Rectal smooth muscle tissue (tissue), 1 donor: Measurements from ENCODE around the gene ZSCAN10.

ENCODE experiments used
- H3K27ac ChIP-seq: one replicate; pipeline ENCODE4 v1.7.0; 2013; ENCODE audit warnings: low read depth, low read length, inconsistent platforms
- H3K27me3 ChIP-seq: one replicate; pipeline ENCODE4 v1.7.0; 2013; ENCODE audit warnings: low read length; ENCODE audit not compliant: control insufficient read depth, insufficient read depth
- H3K36me3 ChIP-seq: one replicate; pipeline ENCODE4 v1.7.0; 2013; ENCODE audit warnings: low read length; ENCODE audit not compliant: control insufficient read depth, insufficient read depth
- H3K4me1 ChIP-seq: one replicate; pipeline ENCODE4 v1.7.0; 2013; ENCODE audit warnings: low read length; ENCODE audit not compliant: control insufficient read depth, insufficient read depth
- H3K4me3 ChIP-seq: one replicate; pipeline ENCODE4 v1.7.0; 2013; ENCODE audit warnings: low read length
- H3K9ac ChIP-seq: one replicate; pipeline ENCODE4 v1.7.0; 2013; ENCODE audit warnings: low read length

ZSCAN10 gene

DNA sequence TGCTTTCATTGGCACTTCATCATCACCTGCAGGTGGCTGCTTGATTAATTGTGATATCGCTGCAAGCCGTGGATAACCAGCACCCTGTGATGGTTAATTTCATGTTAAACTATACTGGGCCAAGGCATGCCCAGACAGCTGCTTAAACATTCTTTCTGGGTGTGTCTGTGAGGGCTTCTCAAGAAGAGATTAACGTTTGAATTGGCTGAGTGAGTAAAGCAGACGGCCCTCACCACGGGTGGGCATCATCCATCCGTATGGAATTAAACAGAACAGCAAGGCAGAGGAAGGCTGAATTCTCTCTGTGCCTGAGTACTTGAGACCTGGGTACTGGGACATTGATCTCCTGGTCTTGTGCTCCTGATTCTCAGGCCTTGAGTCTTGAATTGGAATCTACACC is 28.7 kb upstream of the ZSCAN10 start:
- no peaks in the 10 kb centered on the region for H3K27me3 ChIP-seq
- peaks cover 10% of the 10 kb centered on the region for H3K4me1 ChIP-seq
- H3K27ac ChIP-seq = no peak overlapping the region
- H3K4me3 ChIP-seq = no peak overlapping the region
- H3K9ac ChIP-seq = no peak overlapping the region
- H3K36me3 ChIP-seq = peaks cover 3% of the 10 kb centered on the region

DNA sequence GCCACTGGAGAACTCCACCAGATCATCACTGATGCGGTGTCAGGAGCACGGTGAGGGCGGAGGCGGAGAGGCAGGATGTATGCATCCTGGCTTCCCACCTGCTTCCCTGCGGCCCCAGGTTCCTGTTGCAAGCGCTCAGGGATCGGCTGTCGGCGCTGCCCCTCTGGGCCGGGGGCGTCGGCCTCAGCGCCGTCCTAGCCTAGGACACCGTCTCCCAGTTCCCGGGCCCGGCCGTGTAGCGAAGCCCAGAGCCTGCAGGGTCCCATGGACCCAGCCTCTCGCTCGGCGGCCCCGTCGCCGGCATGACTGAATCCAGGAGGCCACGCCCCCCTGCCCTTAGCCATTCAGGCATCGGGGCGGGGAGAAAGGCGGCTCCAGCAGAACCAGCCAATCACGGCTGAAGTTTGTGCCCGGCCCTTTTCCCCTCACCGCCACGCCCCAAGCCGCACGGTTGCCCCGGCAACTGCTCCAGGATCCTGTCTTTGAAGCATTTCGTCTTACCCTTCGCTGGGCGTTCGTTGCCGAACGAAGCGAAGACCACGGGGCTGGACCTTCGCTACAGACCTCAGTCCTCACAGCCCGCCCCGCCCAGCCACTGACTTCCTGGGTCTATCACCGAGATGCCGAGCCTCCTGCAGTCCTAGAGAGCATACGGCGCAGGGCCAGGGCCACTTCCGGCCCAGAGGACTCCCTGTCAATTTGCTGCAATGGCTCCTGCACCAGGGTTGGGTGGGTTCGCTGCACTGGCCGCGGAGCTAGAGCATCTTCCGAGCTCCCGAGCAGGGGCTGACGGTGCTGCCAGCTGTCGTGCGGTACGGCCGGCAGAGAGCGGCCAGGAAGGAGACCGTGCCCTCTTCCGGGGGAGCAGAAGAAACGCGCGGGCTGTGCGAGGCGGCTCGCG is 25.1 kb upstream of the ZSCAN10 start:
- H3K4me1 ChIP-seq = peaks cover 5% of the 10 kb centered on the region
- peak overlapping the region; percentile 30 for H3K27ac ChIP-seq
- H3K4me3 ChIP-seq = peak overlapping the region; percentile 95
- H3K36me3 ChIP-seq = no peaks in the 10 kb centered on the region
- H3K27me3 ChIP-seq = no peaks in the 10 kb centered on the region
- no peak overlapping the region for H3K9ac ChIP-seq

DNA sequence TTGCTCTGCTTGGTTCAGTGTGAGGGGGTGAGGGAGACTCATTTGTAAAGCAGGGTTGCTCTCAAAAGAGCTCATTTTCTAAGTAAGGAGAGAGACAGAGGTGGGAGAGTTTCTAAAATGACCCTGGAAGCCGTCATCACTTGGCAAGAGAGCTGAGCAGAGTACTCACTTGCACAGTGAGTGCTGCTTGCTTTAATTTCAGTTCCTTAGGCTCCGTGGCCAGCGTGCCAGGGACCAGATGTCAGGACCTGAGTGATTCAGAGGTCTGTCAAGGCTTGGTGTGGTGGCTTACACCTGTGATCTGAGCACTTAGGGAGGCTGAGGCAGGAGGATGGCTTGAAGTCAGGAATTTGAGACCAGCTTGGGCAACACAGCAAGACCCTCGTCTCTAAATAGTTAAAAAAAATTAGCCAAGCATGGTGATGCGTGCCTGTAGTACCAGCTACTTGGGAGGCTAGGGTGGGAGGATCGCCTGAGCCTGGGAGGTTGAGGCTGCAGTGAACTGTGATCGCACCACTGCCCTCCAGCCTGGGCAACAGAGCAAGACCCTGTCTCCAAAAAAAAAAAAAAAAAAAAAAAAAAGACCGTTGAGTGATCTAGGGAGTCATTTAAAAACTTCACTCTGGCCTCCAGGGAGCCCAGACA is 24.0 kb upstream of the ZSCAN10 start:
- Histone ChIP-seq H3K36me3 (peaks cover 5% of the 10 kb centered on the region), H3K27ac (no peak overlapping the region), H3K4me1 (peaks cover 5% of the 10 kb centered on the region), H3K9ac (no peak overlapping the region), H3K27me3 (no peaks in the 10 kb centered on the region), H3K4me3 (no peak overlapping the region)

DNA sequence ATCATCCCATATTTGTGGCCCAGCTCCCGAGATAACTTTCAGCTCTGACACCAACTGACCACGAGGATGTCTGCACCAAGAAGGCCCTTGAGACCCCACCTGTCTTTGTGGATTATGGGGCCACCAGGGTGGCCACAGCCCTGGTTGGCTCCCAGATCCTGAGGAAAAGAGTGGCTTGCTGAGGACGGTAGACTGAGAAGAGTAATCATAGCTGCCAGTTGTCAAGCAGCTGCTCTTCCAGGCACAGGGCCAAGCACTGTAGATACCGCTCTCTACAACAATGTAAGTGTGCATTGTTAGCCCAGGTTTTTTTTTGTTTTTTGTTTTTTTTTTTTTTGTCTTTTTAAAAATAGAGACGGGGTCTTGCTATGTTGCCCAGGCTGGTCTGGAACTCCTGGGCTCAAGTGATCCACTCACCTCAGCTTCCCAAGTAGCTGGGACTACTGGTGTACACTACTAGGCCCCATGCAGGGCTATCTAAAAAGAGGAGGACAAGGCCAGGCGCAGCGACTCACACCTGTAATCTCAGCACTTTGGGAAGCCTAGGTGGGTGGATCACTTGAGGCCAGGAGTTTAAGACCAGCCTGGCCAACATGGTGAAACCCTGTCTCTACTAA is 22.9 kb upstream of the ZSCAN10 start:
- Histone ChIP-seq H3K9ac (no peak overlapping the region), H3K27ac (no peak overlapping the region), H3K4me1 (peaks cover 5% of the 10 kb centered on the region), H3K27me3 (no peaks in the 10 kb centered on the region), H3K4me3 (no peak overlapping the region), H3K36me3 (peaks cover 5% of the 10 kb centered on the region)

DNA sequence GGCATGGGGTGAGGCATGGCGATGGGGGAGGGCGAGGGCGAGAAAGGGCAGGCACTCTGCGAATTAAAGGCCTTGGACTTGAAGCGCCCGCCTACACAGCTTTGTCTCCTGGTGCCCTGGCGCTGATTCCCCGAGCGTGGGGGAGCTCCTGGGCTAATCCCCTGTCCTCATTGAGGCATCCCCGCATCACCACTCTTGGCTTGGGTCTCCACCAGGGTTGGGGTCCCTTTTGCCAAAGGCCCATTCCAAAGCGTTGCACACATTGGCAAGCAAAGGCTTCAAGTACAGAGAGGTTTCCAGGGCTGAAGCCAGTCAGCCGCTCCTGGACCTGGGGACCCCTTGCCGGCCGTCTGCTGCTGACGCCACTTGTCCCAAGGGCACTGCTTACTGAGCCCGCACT is 21.3 kb upstream of the ZSCAN10 start:
- no peak overlapping the region for H3K9ac ChIP-seq
- no peak overlapping the region for H3K4me3 ChIP-seq
- peaks cover 5% of the 10 kb centered on the region for H3K36me3 ChIP-seq
- H3K4me1 ChIP-seq = peaks cover 5% of the 10 kb centered on the region
- no peaks in the 10 kb centered on the region for H3K27me3 ChIP-seq
- H3K27ac ChIP-seq = no peak overlapping the region

DNA sequence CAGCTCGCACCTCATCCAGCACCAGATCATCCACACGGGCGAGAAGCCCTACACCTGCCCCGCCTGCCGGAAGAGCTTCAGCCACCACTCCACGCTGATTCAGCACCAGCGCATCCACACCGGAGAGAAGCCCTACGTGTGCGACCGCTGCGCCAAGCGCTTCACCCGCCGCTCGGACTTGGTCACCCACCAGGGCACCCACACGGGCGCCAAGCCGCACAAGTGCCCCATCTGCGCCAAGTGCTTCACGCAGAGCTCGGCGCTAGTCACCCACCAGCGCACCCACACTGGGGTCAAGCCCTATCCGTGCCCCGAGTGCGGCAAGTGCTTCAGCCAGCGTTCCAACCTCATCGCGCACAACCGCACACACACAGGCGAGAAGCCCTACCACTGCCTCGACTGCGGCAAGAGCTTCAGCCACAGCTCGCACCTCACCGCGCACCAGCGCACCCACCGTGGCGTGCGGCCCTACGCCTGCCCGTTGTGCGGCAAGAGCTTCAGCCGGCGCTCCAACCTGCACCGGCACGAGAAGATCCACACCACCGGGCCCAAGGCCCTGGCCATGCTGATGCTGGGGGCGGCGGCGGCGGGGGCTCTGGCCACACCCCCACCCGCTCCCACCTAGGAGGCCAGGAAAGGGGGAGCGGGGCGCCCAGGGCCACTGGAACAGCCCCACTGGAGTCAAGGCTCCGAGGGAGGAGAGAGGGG is 20.8 kb upstream of the ZSCAN10 start:
- Histone ChIP-seq H3K9ac (no peak overlapping the region), H3K36me3 (peaks cover 8% of the 10 kb centered on the region), H3K27me3 (no peaks in the 10 kb centered on the region)

DNA sequence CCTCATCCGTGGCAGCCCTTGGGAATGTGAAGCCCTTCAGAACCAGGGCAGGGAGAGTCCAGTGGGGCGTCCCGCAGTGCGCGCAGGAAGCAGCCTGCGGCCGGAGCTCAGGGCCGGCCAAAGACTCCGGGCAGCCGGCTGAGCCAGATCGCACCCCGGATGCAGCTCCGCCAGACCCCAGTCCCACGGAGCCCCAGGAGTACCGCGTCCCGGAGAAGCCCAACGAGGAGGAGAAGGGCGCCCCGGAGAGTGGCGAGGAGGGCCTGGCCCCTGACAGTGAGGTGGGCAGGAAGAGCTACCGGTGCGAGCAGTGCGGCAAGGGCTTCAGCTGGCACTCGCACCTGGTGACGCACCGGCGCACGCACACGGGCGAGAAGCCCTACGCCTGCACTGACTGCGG is 20.2 kb upstream of the ZSCAN10 start:
- Histone ChIP-seq H3K36me3 (peaks cover 8% of the 10 kb centered on the region), H3K9ac (no peak overlapping the region), H3K4me1 (peaks cover 3% of the 10 kb centered on the region), H3K4me3 (no peak overlapping the region), H3K27me3 (no peaks in the 10 kb centered on the region), H3K27ac (no peak overlapping the region)

More for the DNA sequence above, 20.8 kb upstream of the ZSCAN10 start:
- Histone ChIP-seq H3K4me1 (peaks cover 3% of the 10 kb centered on the region), H3K4me3 (no peak overlapping the region), H3K27ac (no peak overlapping the region)

DNA sequence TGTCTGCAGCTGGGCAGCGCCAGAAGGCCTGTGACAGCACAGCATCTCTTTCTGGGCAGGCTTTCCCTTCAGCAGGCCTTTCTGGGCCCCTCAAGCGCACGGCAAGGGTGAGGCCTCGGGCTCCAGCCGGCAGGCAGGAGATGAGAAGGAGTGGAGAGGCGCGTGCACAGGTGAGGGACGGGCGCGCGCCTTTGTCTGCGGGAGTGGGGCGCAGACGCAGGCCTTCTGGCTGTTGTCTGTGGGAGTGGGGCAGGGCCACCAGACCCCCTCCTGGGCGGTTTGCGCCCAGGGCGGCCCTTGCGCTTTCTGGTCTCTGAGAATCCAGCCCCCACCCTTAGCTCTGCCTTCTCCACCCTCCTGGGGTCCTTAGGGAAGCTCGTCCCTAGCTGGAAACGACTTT is 19.8 kb upstream of the ZSCAN10 start:
- H3K36me3 ChIP-seq = peaks cover 8% of the 10 kb centered on the region
- no peak overlapping the region for H3K9ac ChIP-seq
- H3K4me3 ChIP-seq = no peak overlapping the region
- peaks cover 5% of the 10 kb centered on the region for H3K4me1 ChIP-seq
- H3K27me3 ChIP-seq = no peaks in the 10 kb centered on the region
- H3K27ac ChIP-seq = no peak overlapping the region

DNA sequence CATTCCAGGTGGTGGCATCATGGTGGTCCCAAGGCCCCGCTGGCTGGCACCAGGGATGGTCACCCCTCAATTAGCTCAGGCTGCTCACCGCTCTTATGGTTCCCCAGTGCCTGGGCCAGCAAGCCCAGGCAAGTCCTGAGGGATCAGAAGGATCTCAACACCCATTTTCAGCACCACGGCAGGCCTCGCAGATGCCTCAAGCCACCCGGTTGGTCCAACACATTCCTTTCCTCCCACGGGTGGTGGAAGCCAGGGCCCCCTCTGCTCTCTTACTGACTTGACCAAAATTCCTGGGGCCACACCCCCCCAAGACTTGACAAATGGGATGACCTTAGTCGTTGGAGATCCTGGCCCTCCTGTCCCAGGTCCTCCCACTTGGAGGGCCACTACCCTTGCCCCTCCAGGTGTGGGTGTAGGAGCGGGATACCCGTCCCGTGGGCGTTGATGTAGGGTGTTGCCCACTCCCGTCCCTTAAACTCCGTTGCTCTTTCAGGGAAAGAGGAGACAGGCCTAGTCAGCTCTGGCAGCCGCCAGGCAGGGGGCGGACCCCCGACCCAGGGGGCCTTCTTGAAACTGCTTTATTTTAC is 19.2 kb upstream of the ZSCAN10 start:
- Histone ChIP-seq H3K36me3 (peaks cover 8% of the 10 kb centered on the region), H3K27me3 (no peaks in the 10 kb centered on the region), H3K27ac (no peak overlapping the region), H3K9ac (no peak overlapping the region), H3K4me1 (peaks cover 8% of the 10 kb centered on the region), H3K4me3 (no peak overlapping the region)

DNA sequence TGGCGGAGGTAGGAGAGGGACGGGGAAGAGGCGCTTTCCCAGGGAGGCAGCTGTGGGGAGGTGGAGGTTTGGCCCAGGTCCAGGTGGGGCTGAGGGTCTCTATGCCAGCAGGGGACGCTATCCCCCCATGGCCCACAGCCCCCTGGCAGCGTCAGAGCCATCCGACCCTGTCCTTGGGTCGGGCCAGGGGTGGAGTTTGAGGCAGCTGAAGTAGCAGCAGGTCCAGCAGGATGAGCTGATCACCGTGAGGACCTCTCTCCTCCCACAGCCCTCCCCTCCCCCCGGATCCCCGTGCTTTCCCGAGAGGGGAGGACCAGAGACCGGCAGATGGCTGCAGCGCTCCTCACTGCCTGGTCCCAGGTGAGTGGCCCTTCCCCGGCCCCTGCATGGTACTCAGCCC is 16.5 kb upstream of the ZSCAN10 start:
- no peak overlapping the region for H3K27ac ChIP-seq
- no peaks in the 10 kb centered on the region for H3K27me3 ChIP-seq
- no peak overlapping the region for H3K9ac ChIP-seq
- H3K4me1 ChIP-seq = peaks cover 14% of the 10 kb centered on the region
- H3K4me3 ChIP-seq = no peak overlapping the region
- H3K36me3 ChIP-seq = peaks cover 8% of the 10 kb centered on the region

DNA sequence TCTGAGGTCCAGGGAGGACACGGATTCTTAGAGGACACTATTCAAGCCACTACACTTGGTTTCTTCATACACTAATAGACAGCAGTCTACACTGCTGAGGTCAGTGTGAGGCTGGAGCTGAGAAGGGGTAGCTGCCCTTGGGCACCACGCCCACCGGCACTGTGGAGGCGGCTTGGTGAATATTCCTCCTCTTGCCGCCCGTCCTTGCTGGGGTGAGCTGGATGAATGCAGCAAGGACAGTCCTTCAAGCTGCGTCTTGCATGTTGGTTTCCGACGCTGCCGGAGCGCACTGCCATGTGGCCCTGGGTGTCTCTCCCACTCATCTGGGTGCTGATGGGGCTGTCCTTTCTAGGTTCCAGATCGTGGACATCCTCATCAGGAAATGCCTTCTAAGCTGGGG is 15.9 kb upstream of the ZSCAN10 start:
- Histone ChIP-seq H3K27me3 (no peaks in the 10 kb centered on the region), H3K27ac (no peak overlapping the region), H3K36me3 (peaks cover 8% of the 10 kb centered on the region), H3K9ac (no peak overlapping the region), H3K4me3 (no peak overlapping the region), H3K4me1 (peaks cover 14% of the 10 kb centered on the region)
